HG03575 (cell line): Measurements from ENCODE around the gene PAFAH1B1.
"Not testable (repeated sequence)": the region's sequence is repeated elsewhere in the genome, so short reads cannot be mapped to it uniquely, and the experiment has no call there.

ENCODE experiments used
- ATAC-seq: cut with Tn5 transposase; IDR thresholded peaks from one replicate; pipeline ENCODE4 v1.9.1; 2021; ENCODE audit not compliant: unreplicated experiment, insufficient number of reproducible peaks, low FRiP score; ENCODE audit errors: extremely low read depth

The PAFAH1B1 gene

DNA sequence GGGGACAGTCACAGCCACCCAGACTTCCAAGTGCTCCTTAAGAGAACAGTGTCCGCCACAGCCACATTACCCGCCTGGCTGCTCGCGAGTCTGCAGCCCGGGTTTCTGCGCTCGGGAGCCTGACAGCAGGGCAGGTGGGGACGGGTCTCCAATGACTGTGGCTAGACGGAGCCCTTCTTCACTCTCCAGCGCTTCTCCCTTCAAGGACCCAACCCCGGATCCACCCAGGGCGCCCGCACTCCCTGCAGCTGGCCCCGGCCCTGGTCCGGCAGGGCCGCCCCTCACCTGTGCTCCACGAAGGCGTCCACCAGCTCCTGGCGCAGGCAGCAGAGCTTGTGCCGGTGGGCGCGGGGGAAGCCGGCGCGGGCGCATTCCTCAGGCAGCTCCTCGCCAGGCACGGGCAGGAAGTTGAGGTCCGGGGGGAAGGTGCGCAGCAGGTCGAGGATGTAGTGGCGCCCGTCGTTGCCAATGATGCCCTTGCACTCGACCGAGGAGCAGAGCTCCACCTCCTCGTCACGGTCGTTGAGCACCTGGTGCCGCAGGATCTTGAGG is 104.2 kb downstream of the PAFAH1B1 start:
- no peak for ATAC-seq

DNA sequence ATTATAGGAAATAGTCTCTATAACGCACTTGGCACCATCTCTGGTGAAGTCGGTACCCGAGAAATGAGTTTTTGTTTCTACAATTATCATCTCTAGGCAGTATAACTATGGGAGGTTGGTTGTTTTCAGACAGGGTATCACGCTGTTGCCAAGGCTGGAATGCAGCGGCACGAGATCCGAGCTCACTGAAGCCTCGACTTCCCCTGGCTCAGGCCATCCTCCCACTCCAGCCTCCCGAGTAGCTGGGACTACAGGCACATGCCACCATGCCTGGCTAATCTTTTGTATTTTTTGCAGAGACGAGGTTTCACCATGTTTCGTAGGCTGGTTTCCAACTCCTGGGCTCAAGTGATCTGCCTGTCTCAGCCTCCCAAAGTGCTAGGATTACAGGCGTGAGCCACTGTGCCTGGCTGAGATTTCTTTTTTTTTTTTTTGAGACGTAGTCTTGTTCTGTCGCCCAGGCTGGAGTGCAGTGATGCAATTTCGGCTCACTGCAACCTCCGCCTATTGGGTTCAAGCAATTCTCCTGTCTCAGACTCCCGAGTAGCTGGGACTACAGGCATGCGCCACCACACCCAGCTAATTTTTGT is 105.9 kb downstream of the PAFAH1B1 start:
- not testable (repeated sequence) for ATAC-seq

DNA sequence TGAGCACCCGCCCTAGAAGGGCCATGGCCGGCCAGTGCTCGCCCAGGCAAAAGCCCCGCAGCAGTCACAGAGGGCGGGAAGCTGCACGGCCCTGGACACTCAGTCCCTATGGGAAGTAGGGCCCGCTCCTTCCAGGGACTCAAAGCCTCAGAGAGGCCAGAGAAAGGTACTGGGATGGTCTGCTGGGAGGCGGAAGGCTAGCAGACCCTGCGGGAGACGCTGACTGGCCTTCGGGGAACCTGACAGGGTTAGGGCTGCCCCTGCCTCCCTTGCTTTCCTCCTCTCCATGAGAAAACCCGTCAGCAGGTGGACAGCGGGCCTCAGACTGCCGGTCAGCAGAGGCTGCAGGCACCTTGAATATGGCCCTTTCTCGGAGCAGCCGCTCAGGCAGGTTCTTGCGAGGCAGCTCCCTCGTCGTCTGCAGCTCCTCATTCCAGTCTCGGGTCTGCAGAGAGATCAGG is 106.6 kb downstream of the PAFAH1B1 start:
- ATAC-seq, result no peak

DNA sequence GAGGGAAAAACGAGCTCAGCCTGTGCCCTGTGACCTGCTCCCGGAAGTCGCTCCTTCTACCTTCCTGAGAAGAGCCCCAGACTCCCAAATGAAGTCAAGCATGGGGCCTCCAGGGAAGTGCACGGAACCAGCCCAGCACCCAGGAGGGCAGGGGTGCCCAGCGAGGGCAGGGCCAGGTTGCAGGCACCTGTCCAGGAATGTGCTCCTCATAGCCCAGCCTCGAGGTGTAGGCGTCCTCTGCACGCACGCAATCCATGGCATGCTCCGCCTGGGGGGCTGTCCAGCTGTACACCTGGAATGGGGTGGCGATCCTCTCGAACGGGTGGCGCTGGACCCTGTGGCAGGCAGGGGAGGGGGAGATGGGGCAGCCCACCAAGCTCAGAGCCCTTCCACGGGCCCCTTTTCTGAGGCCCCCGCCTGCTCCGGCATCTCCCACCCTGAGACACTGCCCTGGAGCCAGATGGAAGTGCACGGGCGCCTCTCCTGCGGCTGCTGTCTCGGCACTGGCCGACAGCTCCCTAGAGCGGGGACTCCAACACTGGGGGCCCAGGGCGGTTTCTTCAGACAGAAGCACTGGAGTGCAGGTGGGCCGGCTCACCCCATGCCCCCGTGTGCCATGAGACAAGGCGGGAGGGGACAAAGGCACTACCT is 107.2 kb downstream of the PAFAH1B1 start:
- no peak for ATAC-seq

DNA sequence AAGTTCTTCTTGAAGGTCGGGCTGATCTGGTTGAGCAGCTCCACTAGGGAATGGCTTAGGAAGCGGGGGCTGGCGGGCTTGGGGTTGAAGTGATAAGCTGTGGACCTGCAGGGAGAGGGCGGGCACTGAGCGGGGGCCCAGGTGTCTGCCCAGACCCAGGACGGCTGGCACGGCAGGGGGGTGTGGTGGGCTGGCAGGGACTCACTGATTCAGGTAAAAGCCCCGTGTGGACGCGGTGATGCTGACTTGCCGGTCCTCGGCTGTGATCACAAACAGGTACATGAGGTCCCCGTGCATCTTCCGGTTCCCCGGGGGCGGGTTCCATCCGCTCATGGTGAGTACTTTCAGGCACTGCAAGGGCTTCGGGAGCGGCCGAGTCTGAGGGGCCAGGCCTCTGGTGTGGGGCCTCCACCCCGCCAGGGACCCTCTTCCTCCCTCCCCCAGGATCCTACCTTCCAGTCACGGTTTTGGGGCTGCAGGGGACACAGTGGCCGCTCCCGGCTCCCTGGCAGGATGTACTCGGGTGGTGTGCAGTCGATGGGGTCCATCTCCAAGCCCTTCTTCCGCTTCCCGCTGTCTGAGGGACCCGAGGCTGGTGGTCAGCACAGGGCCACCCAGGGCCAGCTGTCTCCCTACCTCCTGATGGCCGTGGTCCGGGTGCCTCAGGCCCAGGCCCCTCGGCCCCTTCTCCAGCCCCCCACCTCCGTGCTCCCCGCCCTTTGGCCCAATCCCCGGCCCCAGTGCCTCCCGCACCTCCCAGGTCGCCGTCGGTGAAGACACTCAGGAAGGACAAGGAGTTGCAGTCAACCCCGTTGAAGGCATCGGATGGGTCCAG is 107.9 kb downstream of the PAFAH1B1 start:
- no peak for ATAC-seq

DNA sequence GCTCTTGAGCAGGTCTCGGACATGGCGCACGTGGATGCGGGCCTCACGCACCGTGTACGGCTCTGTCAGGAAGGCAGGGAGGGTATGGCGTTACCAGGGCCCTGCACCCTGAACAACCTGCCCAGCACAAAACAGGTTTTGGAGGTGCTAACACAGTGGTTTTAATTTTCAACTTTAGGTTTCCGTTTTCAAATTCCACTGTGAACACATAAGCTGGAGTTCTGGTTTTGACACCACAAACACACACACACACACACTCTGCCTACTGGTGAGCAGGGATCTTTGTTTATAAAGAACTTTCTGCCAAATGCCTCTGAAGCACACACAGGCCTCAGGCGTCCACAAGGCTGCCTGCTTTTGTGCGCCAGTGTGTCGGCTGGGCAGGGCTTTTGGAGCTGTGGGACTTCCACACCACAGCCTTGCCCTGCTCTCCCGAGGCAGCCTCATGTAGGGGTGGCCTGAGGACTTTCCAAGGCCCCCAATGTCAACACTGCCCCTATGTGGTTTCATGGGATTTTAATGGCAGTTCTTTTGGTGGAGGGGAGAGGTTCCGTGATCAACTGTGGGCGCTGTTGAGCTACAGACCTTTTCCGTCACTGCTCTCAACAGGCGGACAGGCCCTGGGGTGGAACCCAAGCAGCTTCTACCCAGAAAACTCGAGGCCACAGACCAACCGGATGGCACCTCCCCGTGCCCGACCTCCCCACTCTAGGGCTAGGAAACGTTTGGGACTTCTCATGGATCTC is 108.7 kb downstream of the PAFAH1B1 start:
- ATAC-seq, result no peak

DNA sequence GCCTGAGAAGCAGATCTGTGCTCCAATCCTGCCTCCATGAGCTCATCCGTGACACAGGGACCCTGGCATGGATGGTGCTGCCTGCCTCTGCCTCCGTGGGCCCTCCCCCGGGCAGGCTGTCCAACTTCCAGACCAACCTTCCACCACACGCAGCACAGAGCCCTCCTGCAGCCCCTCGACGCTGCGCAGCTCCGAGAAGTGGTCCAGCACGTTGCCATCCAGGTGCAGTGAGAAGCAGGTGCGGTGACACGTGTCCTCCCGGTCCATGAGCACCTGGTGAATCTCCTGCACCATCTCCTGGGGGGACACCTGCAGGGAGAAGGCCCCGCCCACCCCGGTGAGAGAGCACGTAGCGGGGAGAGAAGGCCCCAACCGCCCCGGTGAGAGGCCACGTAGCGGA is 109.7 kb downstream of the PAFAH1B1 start:
- ATAC-seq, result no peak

GRCh38 chr17:2703606-2704005 is 110.2 kb downstream of the PAFAH1B1 start:
- no peak for ATAC-seq

DNA sequence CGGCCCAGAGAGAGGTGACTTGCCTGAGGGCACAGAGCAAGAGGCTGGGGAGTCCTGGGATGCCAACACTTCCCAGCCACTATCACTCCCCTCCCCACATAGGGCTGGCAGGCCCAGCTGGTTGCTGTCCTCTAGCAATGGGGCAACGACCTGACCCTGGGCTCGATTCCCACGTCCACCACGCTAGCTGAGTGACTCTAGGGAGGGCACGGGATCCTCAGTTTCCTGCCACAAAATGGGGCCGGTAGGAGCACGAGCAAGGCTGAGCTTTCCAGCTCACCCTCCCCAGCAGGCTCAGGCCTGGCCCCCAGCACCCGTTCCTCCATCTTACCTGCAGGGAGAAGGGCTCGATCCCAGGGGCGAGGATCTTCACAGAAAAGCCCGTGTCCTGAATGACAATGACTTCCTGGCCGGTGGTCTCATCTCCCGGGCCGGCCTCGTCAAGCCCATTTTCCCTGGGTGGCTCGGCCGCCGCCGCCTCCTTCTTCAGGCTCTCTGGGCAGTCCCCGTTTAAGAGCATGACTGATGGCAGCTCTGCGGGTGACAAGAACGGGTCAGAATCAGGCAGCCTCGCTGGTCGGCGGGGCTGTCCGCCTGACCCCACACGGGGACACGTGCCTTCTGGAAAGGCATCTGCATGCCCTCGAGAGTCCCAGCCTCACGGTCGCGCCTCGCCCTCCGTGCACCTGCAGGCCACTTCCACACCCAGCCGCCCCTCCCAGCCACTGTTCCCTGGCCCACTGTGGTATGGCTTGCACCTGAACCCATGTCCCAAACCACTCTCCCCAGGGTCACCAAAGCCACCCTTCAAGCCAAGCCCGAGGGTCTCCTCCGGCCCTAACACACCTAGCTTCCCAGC is 110.8 kb downstream of the PAFAH1B1 start:
- no peak for ATAC-seq

GRCh38 chr17:2704890-2705248 is 111.4 kb downstream of the PAFAH1B1 start:
- ATAC-seq, result no peak

DNA sequence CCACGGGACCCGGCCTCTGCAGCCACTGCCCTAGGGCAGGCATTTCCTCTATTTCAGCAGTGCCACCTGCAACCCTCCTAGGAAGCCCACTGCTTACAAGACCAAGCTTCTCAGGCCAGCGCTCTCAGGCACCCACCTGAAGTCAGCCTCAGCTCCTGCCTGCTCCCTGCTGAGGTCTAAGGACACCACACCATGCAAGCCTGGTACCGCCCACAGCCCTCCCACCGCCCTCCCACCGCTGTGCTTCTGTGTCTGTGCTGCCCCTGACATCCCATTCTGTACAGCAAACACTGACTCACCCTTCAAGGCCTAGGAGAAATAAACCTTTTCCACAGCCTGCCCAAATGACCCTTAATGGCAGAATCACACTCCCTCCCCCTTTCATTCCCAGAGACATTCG is 111.8 kb downstream of the PAFAH1B1 start:
- no peak for ATAC-seq

DNA sequence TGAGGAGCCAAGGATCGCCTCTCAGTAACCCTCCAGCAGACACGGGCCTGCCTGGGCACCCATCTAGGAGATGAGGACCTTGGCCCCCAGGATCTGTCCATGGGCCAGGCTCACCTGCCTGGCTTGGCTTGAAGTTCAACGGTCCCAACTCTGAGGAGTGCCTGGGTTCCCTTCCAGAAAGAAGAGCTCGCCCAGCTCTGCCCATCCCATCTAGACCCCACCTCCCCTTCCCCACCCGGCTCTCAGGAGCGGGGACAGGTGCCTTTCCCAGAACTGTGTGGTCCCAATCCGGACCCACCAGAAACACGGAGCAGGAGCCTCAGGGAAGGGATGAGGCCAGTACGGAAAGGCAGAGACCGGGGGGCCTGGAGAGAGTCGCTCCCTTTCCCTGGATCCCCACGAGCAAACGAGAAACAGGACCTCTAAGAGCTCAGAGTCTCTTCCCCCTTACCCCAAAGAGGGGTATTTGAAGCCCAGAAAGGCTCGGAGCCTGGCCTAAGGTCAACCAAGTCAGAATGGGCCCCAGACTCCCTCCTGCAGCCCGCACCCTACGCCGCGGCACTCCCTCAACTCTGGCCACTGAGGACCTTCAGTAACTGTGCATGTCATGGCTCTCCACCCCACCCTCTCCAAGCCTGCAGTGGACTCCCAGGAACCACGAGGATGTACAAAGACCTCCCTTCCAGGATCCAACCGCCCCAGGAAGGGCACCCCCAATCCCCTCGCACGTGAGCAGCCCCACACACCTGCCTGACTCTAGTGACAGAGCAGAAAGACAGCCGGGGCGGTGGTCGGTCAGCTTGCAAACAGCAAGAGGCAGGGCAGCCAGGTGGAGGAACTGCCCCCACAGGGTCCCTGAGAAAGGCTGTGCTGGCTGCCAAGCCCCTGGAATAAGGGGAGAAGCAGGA is 112.7 kb downstream of the PAFAH1B1 start:
- no peak for ATAC-seq

DNA sequence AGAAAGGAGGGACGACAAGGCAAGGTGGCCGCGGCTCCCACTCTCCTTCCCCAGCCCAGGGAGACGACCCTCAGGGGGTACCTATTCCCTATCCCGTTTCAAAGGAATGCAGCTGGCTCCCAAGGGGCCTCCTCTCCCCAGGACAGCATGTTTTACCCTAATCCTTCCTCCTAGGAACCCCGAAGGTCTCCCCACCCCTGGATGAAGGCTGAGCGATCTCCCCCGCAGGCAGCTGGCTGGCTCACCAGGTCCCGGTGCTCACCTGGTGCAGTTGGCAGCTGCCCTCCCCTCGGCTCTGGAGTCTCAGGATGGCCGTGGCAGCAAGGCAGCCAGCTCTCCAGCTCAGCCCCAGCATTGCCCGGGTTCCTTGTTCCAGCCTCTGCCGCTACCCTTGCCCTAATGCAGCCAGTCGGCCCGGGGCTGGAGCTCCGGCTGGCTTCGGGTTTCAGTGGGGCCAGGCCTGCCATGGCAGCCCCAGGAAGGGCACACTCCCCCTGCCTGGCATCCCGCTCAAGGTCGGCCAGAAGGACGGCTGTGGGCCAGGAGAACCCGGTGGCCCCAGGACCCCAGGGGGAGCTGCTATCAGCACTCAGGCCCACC is 113.6 kb downstream of the PAFAH1B1 start:
- no peak for ATAC-seq

GRCh38 chr17:2707721-2708584 is 114.5 kb downstream of the PAFAH1B1 start:
- ATAC-seq, result no peak

GRCh38 chr17:2708585-2709182 is 115.2 kb downstream of the PAFAH1B1 start:
- no peak for ATAC-seq

GRCh38 chr17:2709183-2709661 is 115.8 kb downstream of the PAFAH1B1 start:
- no peak for ATAC-seq
